Measurements from ENCODE around the gene FYCO1.
"Not testable (repeated sequence)": the region's sequence is repeated elsewhere in the genome, so short reads cannot be mapped to it uniquely, and the experiment has no call there.

FYCO1 gene

DNA sequence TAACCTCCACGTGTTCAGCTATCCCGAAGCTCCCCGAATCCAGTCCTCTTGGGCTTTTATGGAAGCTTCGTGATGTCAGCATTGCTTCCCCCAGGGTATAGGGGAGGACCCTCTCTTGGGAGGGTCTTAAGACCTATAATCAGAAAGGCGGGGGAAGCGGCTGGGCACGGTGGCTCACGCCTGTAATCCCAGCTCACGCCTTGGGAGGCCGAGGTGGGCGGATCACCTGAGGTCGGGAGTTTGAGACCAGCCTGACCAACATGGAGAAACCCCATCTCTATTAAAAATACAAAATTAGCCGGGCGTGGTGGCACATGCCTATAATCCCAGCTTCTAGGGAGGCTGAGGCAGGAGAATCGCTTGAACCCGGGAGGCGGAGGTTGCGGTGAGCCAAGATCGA, 1.9 kb upstream of the FYCO1 start:
- no CpG with 5 or more reads among the region's 19 CpGs for WGBS (ENCODE audit: extremely low coverage, insufficient coverage, low lambda C conversion rate)
- not testable (repeated sequence) for H3K23ac ChIP-seq (ENCODE audit: low read length); H2BK5ac ChIP-seq (ENCODE audit: low read length); H3K27me3 ChIP-seq (ENCODE audit: insufficient read depth, low read length, poor library complexity); H3K4me2 ChIP-seq (ENCODE audit: low read length); H3K18ac ChIP-seq (ENCODE audit: low read length); H3K4me3 ChIP-seq (ENCODE audit: low read length); H2BK120ac ChIP-seq (ENCODE audit: low read depth, low read length); H3K9ac ChIP-seq (ENCODE audit: low read length); H3K36me3 ChIP-seq (ENCODE audit: control insufficient read depth, insufficient read depth, low read length); H3K56ac ChIP-seq (ENCODE audit: low read length); H3K79me1 ChIP-seq (ENCODE audit: low read length); H4K5ac ChIP-seq (ENCODE audit: low read length); H2BK15ac ChIP-seq (replicated peaks; ENCODE audit: low read depth); H2AK5ac ChIP-seq (ENCODE audit: low read length); H3K79me2 ChIP-seq (ENCODE audit: control insufficient read depth, insufficient read depth, low read length); H3K27ac ChIP-seq (ENCODE audit: low read depth, low read length); H3K4ac ChIP-seq (ENCODE audit: low read depth, low read length); DNase-seq; H4K8ac ChIP-seq (ENCODE audit: low read depth, low read length); H3K4me1 ChIP-seq (ENCODE audit: control insufficient read depth, low read depth, low read length)

DNA sequence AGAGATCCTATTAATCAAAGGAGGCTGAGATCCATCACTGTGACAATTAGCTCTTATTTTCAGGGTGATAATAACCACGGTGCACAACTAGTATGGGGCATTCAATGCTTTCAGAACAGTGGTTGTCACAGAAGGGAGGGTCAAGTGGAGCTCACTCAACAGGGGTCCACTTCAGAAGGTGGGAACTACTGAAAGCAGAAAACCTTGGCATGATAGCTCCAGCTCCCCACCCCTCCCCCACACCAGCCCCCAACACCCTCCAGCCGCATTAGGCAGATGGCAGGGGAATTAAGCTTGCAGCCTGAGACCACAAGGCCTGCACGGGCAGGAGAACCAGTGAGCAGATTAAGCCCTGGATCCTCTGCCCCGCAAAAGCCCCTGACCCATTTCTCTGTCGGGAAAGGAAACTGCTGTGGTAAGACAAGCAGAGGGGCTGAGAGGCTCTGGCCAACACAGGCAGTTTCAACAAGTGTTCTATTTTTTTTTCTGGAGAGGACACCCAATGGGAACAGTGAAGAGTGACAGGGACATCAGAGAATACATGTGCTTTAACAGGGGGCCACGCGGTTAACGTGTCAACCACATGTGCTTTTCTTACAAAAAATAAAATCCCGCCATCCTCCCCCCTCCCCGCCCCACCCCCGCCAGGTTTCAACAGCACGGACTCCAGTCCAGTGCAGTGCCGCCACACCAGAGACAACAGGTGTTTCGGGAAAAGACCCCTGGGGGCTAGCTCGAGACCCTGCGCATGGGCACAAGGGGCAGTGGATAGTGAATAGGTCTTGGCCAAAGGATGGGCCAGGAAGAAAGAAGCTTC, 997 bp downstream of the FYCO1 start:
- no peak overlapping the region for H3K27ac ChIP-seq (ENCODE audit: low read depth, low read length)
- H3K23ac ChIP-seq (ENCODE audit: low read length) = peak overlapping the region; percentile 89
- no peak overlapping the region for H3K4ac ChIP-seq (ENCODE audit: low read depth, low read length)
- no peak overlapping the region for H2BK15ac ChIP-seq (replicated peaks; ENCODE audit: low read depth)
- peak overlapping the region; percentile 87 for H3K56ac ChIP-seq (ENCODE audit: low read length)
- H3K9ac ChIP-seq (ENCODE audit: low read length) = peak overlapping the region; percentile 72
- H4K8ac ChIP-seq (ENCODE audit: low read depth, low read length) = no peak overlapping the region
- H3K27me3 ChIP-seq (ENCODE audit: insufficient read depth, low read length, poor library complexity) = no peaks in the 10 kb centered on the region
- peaks cover 5% of the 10 kb centered on the region for H3K79me1 ChIP-seq (ENCODE audit: low read length)
- peaks cover 13% of the 10 kb centered on the region for H3K4me1 ChIP-seq (ENCODE audit: control insufficient read depth, low read depth, low read length)
- no peaks in the 10 kb centered on the region for H3K36me3 ChIP-seq (ENCODE audit: control insufficient read depth, insufficient read depth, low read length)
- H2BK120ac ChIP-seq (ENCODE audit: low read depth, low read length) = no peak overlapping the region
- DNase-seq = peak; percentile 42
- peak overlapping the region; percentile 88 for H3K4me2 ChIP-seq (ENCODE audit: low read length)
- H3K18ac ChIP-seq (ENCODE audit: low read length) = no peak overlapping the region
- WGBS (ENCODE audit: extremely low coverage, insufficient coverage, low lambda C conversion rate) = no CpG with 5 or more reads among the region's 16 CpGs
- H2AK5ac ChIP-seq (ENCODE audit: low read length) = no peak overlapping the region
- H4K5ac ChIP-seq (ENCODE audit: low read length) = no peak overlapping the region
- peak overlapping the region; percentile 84 for H3K4me3 ChIP-seq (ENCODE audit: low read length)
- H3K79me2 ChIP-seq (ENCODE audit: control insufficient read depth, insufficient read depth, low read length) = no peaks in the 10 kb centered on the region
- no peak overlapping the region for H2BK5ac ChIP-seq (ENCODE audit: low read length)

DNA sequence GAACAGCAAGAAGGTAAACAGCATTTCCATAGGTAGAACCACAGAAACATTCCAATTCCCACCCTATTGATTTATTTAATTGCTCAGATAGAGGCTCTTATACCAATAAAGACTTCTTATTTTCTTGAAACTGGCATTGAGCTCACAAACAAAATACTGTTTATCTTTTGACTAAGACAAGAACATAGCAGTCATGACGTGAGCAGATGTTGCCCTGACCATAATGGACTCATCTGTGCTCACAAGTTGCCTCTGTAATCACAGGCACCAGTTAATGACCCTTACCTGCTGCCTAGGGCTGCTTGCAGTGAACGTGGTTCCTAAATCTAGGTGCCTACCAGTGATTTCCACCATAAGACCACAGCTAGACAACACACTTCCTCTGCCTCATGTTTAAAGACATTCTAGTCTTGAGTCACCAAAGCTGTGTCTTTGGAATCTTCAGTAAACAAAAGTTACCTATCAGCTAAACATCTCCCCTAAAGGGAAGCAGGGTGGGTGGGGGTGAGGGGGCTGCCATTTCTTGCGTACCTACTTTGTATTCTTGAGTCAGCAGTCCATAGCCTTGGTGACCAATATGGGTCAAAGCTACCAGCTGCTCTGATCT, 2.1 kb downstream of the FYCO1 start:
- no peak overlapping the region for H3K9ac ChIP-seq (ENCODE audit: low read length)
- H2BK15ac ChIP-seq (replicated peaks; ENCODE audit: low read depth) = no peak overlapping the region
- no peak overlapping the region for H2AK5ac ChIP-seq (ENCODE audit: low read length)
- H2BK5ac ChIP-seq (ENCODE audit: low read length) = no peak overlapping the region
- no peak for DNase-seq
- H3K36me3 ChIP-seq (ENCODE audit: control insufficient read depth, insufficient read depth, low read length) = no peaks in the 10 kb centered on the region
- no peak overlapping the region for H4K8ac ChIP-seq (ENCODE audit: low read depth, low read length)
- no peak overlapping the region for H2BK120ac ChIP-seq (ENCODE audit: low read depth, low read length)
- no peak overlapping the region for H3K27ac ChIP-seq (ENCODE audit: low read depth, low read length)
- H3K56ac ChIP-seq (ENCODE audit: low read length) = no peak overlapping the region
- no peaks in the 10 kb centered on the region for H3K79me2 ChIP-seq (ENCODE audit: control insufficient read depth, insufficient read depth, low read length)
- WGBS (ENCODE audit: extremely low coverage, insufficient coverage, low lambda C conversion rate) = no CpG with 5 or more reads among the region's 3 CpGs
- peaks cover 13% of the 10 kb centered on the region for H3K4me1 ChIP-seq (ENCODE audit: control insufficient read depth, low read depth, low read length)
- H3K27me3 ChIP-seq (ENCODE audit: insufficient read depth, low read length, poor library complexity) = no peaks in the 10 kb centered on the region
- H3K4me3 ChIP-seq (ENCODE audit: low read length) = no peak overlapping the region
- no peak overlapping the region for H3K23ac ChIP-seq (ENCODE audit: low read length)
- no peak overlapping the region for H3K18ac ChIP-seq (ENCODE audit: low read length)
- H3K79me1 ChIP-seq (ENCODE audit: low read length) = peaks cover 5% of the 10 kb centered on the region
- no peak overlapping the region for H4K5ac ChIP-seq (ENCODE audit: low read length)
- no peak overlapping the region for H3K4ac ChIP-seq (ENCODE audit: low read depth, low read length)
- no peak overlapping the region for H3K4me2 ChIP-seq (ENCODE audit: low read length)

DNA sequence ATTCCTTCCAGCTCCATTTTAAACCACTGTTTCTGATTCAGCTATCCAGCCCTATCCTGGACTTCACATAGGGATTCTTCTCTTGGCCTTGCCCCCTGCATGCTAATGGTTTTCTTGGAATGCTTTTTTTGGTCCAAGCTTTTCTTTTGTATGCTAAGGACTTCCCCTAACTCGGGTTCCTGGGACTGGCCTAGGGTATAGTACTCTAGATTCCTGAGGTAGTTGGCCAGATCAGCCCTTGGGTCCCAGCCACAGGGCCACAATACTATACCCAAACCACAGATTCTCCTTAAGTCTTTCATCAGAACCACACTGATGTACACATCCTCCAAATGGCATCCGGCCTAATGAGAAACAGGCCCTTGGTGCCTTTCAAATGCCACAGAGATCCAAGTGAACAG, 2.8 kb downstream of the FYCO1 start:
- Histone ChIP-seq H2BK120ac (ENCODE audit: low read depth, low read length) (no peak overlapping the region), H3K9ac (ENCODE audit: low read length) (no peak overlapping the region), H3K27me3 (ENCODE audit: insufficient read depth, low read length, poor library complexity) (no peaks in the 10 kb centered on the region), H2AK5ac (ENCODE audit: low read length) (no peak overlapping the region), H2BK15ac (replicated peaks; ENCODE audit: low read depth) (no peak overlapping the region), H4K5ac (ENCODE audit: low read length) (no peak overlapping the region), H4K8ac (ENCODE audit: low read depth, low read length) (no peak overlapping the region), H2BK5ac (ENCODE audit: low read length) (no peak overlapping the region), H3K4ac (ENCODE audit: low read depth, low read length) (no peak overlapping the region), H3K79me1 (ENCODE audit: low read length) (peaks cover 5% of the 10 kb centered on the region), H3K4me2 (ENCODE audit: low read length) (no peak overlapping the region), H3K18ac (ENCODE audit: low read length) (no peak overlapping the region), H3K27ac (ENCODE audit: low read depth, low read length) (no peak overlapping the region), H3K4me3 (ENCODE audit: low read length) (no peak overlapping the region), H3K56ac (ENCODE audit: low read length) (no peak overlapping the region), H3K36me3 (ENCODE audit: control insufficient read depth, insufficient read depth, low read length) (no peaks in the 10 kb centered on the region), H3K4me1 (ENCODE audit: control insufficient read depth, low read depth, low read length) (peaks cover 13% of the 10 kb centered on the region), H3K23ac (ENCODE audit: low read length) (no peak overlapping the region), H3K79me2 (ENCODE audit: control insufficient read depth, insufficient read depth, low read length) (no peaks in the 10 kb centered on the region)
- peak; percentile 60 for DNase-seq
- WGBS (ENCODE audit: extremely low coverage, insufficient coverage, low lambda C conversion rate) = no CpG with 5 or more reads among the region's 2 CpGs

DNA sequence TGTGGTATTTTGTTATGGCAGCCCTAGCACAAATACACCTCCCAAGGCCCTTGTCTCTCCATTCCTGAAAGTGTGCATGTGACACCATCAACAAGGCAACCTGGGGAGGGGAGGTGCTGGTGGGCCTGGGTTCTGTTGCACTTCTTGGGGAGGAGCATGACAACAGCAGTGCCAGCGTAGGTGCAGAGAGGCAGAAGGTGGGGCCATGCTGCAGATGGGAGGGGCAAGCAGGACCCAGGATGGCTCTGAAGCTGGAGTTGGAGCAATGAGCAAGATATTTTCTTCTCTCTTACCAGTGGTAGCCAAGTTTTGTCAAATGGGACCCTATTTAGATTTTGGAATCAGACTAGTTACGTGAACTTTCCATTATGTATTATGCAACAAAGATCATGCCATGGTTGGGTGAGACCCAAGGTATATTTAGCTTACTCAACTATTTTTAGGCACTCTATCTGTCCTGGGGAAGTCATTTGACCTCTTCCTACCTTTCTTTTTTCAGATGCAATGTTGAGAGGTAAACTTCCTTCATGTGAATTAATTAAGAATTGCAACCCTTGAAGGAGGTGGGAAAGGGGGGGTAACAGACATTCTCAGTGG, 3.4 kb downstream of the FYCO1 start:
- WGBS (ENCODE audit: extremely low coverage, insufficient coverage, low lambda C conversion rate) = no CpG with 5 or more reads among the region's 2 CpGs
- Histone ChIP-seq H3K27me3 (ENCODE audit: insufficient read depth, low read length, poor library complexity) (no peaks in the 10 kb centered on the region), H3K79me1 (ENCODE audit: low read length) (peaks cover 5% of the 10 kb centered on the region), H3K9ac (ENCODE audit: low read length) (no peak overlapping the region), H2BK15ac (replicated peaks; ENCODE audit: low read depth) (no peak overlapping the region), H3K79me2 (ENCODE audit: control insufficient read depth, insufficient read depth, low read length) (peaks cover 3% of the 10 kb centered on the region), H3K36me3 (ENCODE audit: control insufficient read depth, insufficient read depth, low read length) (no peaks in the 10 kb centered on the region), H4K5ac (ENCODE audit: low read length) (no peak overlapping the region), H3K4ac (ENCODE audit: low read depth, low read length) (no peak overlapping the region), H3K4me1 (ENCODE audit: control insufficient read depth, low read depth, low read length) (peaks cover 13% of the 10 kb centered on the region), H3K4me3 (ENCODE audit: low read length) (no peak overlapping the region), H3K27ac (ENCODE audit: low read depth, low read length) (no peak overlapping the region), H3K23ac (ENCODE audit: low read length) (no peak overlapping the region), H4K8ac (ENCODE audit: low read depth, low read length) (no peak overlapping the region), H2BK120ac (ENCODE audit: low read depth, low read length) (no peak overlapping the region), H3K4me2 (ENCODE audit: low read length) (no peak overlapping the region), H3K18ac (ENCODE audit: low read length) (no peak overlapping the region), H2BK5ac (ENCODE audit: low read length) (no peak overlapping the region), H2AK5ac (ENCODE audit: low read length) (no peak overlapping the region), H3K56ac (ENCODE audit: low read length) (no peak overlapping the region)
- DNase-seq = no peak
